Muscle of arm (tissue), 12 donors: ENCODE data around the gene SLC26A1. TPM values are rescaled to one million over a fixed set of nuclear protein-coding genes. Genes with fewer than 3 reads are reported as not detected.
"Not testable (repeated sequence)": the region's sequence is repeated elsewhere in the genome, so short reads cannot be mapped to it uniquely, and the experiment has no call there.

Experiments used
- DNase-seq: peaks from one replicate; pipeline ENCODE4 v3.0.0-alpha.2; 2013
- polyA plus RNA-seq, 12 donors: library from polyadenylated mRNA; unstranded; fragments of 120-200 nt; gene quantifications; one replicate each; pipeline ENCODE4 v1.2.1, GENCODE V29; 2013; ENCODE audit not compliant: insufficient read length in 12 of 12

The SLC26A1 gene
- polyA plus RNA-seq, 12 donors: 2.5 to 5.9 (median 3.8) TPM; not detected in 2

- DNase-seq: no peak
Measured at GRCh38 chr4:985123-985830, 7.9 kb downstream of the SLC26A1 start.

DNA sequence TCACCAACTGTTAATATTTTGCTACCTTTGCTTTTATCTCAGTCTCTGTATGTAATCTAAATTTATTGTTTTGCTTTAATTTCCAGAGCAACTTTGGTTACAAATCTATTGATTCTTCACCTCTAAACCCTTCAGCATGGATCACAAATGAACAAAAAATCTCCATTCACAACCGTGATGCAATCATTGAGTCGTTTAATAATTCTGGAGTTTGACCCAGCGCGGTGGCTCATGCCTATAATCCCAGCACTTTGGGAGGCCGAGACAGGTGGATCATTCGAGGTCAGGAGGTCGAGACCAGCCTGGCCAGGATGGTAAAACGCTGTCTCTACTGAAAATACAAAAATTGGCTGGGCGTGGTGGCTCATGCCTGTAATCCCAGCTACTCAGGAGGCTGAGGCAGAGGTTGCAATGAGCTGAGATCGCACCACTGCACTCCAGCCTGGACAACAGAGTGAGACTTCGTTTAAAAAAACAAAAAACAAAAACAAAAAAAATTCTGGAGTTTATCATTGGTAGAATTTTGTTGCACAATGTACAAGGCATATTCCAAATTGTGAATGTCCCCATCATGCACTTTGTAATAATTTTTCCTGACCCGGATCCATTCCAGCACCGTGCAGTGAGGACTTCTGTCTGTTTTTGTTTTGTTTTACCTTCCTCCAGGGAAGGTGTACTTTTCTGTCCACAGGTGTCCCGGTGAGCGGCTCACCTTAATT, 8.7 kb downstream of the SLC26A1 start:
- DNase-seq: no peak

- no peak for DNase-seq
Measured at GRCh38 chr4:982814-983213, 10.4 kb downstream of the SLC26A1 start.

GRCh38 chr4:982291-982690, 10.9 kb downstream of the SLC26A1 start:
- DNase-seq: no peak

GRCh38 chr4:978957-979701, 14.1 kb downstream of the SLC26A1 start:
- no peak for DNase-seq

- not testable (repeated sequence) for DNase-seq
Measured at GRCh38 chr4:976016-976415, 17.2 kb downstream of the SLC26A1 start.

GRCh38 chr4:974668-975067, 18.5 kb downstream of the SLC26A1 start:
- no peak for DNase-seq

- peak; percentile 69 for DNase-seq
Measured at GRCh38 chr4:973431-974397, 19.5 kb downstream of the SLC26A1 start, which contains the start of gene DGKQ. Gene DGKQ (minus strand): TSS chr4:973569. CDS start chr4:973482, 87 bp downstream.

GRCh38 chr4:972651-973424, 20.4 kb downstream of the SLC26A1 start:
- DNase-seq: no peak

- DNase-seq: no peak
Measured at GRCh38 chr4:971666-972500, 21.3 kb downstream of the SLC26A1 start.

DNA sequence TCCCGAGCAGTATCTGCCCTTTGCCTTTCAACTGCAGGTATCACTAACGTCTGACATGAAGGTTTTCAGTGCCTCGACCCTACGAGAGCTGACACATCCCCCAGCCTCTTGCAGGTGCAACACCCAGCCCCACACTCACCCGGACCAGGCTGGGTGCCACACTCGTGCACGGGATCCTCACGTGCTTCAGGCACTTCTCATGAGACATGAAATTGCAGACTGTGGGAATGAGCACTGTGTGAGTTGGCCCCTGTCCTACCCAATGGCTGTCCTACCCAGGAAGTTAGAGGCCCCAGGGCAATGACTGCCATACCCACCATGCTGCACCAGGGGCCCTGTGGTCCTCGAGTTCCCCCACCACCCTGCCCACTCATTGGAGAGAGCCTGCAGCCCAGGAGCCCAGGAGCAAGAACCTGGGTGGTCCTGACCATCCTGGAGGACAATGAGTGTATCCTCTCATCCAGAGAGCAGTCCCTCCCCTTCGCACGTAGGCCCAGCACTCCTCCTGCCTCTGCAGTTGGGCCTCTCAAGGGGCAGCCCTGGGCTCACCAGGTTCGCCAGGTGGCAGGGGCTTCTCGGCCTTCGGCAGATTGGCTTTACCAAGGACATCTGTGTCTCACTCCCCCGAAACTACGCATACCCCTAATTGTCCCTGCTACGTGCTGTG, 22.2 kb downstream of the SLC26A1 start:
- DNase-seq: no peak

DNA sequence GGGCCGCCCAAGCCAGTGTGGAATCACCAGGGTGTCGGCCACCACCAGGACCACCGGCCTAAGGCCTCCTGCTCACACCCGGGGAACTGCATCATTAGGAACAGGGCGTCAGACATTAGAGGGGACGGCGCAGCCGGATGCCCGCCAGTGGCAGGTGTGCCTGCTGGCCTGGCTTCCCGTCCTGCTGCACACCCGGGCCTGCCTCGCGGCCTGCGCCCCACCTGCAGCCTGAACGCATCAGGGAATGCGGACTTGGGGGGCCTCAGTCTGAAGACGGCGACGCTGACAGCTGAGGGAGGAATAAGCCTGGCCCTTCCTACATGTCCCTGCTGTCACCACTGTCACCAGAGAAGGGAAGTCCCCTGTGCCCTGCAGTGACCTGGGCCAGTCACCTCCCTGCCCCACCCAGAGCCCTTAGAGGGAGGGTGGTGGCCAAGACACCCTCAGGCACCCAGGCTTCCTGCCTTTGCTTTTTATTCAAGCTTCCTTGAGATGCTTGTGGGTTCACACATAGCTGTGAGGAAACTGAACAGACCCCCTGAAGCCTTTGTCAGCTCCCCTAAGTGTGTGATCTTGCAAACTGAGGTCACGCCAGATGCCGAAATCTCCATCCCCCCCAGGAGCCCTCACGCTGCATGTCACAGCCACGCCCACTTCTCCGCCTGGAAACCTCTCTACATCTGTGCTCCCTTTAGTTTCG, 23.0 kb downstream of the SLC26A1 start:
- DNase-seq: no peak

GRCh38 chr4:968621-969394, 24.4 kb downstream of the SLC26A1 start:
- DNase-seq: no peak

DNA sequence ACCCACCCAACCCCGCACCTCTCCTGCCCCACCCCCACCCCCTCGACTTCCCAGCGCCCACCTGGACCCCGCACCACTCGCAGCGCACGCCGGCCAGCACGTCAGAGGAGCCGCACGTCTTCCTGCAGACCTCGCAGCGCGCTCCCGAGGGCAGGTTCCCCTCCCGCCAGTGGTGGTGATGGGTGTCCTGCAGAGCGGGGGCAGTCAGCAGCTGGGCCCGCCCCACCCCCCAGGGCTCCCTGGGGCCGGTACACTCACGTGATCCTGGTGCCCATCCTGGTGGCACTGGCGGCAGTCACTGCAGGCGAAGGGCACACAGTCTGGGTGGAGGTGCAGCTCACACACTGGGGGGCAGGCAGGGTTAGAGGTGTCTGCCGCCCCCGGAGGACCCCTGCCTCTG, 25.0 kb downstream of the SLC26A1 start:
- no peak for DNase-seq

DNA sequence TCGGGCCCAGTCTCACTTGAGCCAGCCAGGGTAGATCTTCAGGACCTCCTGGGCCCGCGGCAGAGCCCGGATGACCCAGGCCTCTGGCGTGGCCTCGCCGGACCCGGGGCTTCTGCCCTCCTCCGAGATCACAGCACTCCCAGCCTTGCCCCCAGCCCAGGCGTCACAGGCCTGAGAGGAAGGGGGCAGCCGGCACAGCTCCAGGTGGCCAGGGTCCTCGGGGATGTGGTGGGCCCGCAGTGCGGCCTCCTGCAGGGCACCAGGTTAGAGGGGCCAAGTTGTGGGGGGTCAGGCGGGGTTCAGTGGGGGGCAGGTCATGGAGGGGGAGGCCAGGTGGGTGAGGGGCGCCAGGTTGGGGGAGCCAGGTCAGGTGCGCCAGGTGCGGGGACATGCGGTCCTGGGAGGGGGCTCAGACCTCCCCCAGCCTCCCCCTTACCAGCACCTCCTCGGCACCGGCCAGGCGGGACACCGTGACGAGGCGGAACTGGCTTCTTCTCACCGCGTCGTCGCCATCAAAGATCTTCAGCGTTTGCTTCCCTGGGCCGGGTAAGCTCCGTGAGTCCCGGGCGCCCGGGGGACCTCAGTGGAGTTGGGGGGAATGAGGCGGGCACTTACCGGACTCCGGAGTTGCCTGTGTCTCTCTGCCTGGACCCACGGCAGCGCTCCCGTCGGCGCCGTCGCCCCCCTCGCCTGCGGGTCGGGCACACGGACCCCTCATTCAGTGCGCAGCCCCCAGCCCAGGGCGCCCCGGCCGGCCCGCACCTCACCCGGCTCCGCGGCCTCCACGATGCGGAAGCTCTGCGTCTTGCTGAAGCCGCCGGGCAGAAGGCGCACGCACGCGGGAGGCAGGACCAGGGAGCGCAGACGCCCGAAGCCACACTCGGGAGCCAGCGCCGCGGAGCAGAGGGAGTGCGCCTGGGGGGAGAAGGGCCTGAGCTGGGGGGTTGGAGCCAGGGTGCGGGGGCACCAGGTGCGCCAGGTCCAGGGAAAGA, 25.8 kb downstream of the SLC26A1 start:
- no peak for DNase-seq
